Parathyroid adenoma (tissue), 2 donors: Measurements from ENCODE around the gene SUPT6H.

Source experiments
- H2AFZ ChIP-seq: fragments of 300-600 bp; sonication (generic); one replicate; pipeline ENCODE4 v1.7.0; 2017; ENCODE audit warnings: antibody characterized with exemption, mild to moderate bottlenecking
- H3K27ac ChIP-seq: fragments of 300-600 bp; sonication (generic); one replicate; pipeline ENCODE4 v1.7.0; 2017
- H3K27me3 ChIP-seq: fragments of 300-600 bp; sonication (generic); one replicate; pipeline ENCODE4 v1.7.0; 2017; ENCODE audit warnings: low read length; ENCODE audit not compliant: control insufficient read depth, insufficient read depth
- H3K36me3 ChIP-seq: fragments of 300-600 bp; sonication (generic); one replicate; pipeline ENCODE4 v1.7.0; 2017; ENCODE audit warnings: low read length; ENCODE audit not compliant: control insufficient read depth, insufficient read depth
- H3K4me1 ChIP-seq: fragments of 300-600 bp; sonication (generic); one replicate; pipeline ENCODE4 v1.7.0; 2017; ENCODE audit warnings: control low read depth
- H3K4me2 ChIP-seq: fragments of 300-600 bp; sonication (generic); one replicate; pipeline ENCODE4 v1.7.0; 2017; ENCODE audit warnings: low read length
- H3K4me3 ChIP-seq: fragments of 300-600 bp; sonication (generic); one replicate; pipeline ENCODE4 v1.7.0; 2017; ENCODE audit warnings: low read depth, low read length
- H3K79me2 ChIP-seq: fragments of 300-600 bp; sonication (generic); one replicate; pipeline ENCODE4 v1.7.0; 2017; ENCODE audit warnings: control low read depth
- H3K9ac ChIP-seq: fragments of 300-600 bp; sonication (generic); one replicate; pipeline ENCODE4 v1.7.0; 2017; ENCODE audit warnings: mild to moderate bottlenecking
- H3K9me3 ChIP-seq: fragments of 300-600 bp; sonication (generic); one replicate; pipeline ENCODE4 v1.7.0; 2017; ENCODE audit warnings: low read length; ENCODE audit not compliant: control insufficient read depth
- TF ChIP-seq, protein P1 (sequence below): fragments of 300-600 bp; sonication (generic); IDR thresholded peaks from one replicate; pipeline ENCODE4 v1.7.0; 2017; ENCODE audit warnings: antibody characterized with exemption, mild to moderate bottlenecking
- donor health status: primary hyperparathyroidism.

SUPT6H gene

DNA sequence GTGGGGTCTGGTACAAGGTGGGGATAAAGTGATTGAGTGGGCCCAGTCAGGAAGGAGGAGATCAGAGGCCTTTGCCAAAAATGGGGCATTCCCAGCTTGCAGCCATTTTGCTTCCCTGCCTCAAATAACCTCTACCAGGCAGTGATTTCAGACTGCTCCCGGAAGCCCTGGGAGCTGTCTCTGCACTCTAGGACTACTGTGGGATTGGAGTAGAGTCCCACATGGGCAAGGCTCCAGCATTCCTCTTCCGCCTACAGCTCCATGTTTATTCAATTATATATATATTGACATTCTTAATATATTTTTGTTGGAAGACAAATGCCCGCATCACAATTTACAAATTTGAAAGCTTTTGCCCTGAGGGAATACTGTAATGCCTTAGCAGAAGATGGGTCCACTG lies 13.5 kb downstream of the SUPT6H start:
- Histone ChIP-seq H3K27ac (no peak overlapping the region), H3K4me1 (peaks cover 13% of the 10 kb centered on the region), H3K4me3 (no peak overlapping the region), H3K79me2 (no peaks in the 10 kb centered on the region), H3K4me2 (no peak overlapping the region), H2AFZ (no peak overlapping the region), H3K9me3 (no peaks in the 10 kb centered on the region), H3K27me3 (no peaks in the 10 kb centered on the region), H3K9ac (no peak overlapping the region), H3K36me3 (no peaks in the 10 kb centered on the region)
- TF ChIP-seq, protein P1, sequence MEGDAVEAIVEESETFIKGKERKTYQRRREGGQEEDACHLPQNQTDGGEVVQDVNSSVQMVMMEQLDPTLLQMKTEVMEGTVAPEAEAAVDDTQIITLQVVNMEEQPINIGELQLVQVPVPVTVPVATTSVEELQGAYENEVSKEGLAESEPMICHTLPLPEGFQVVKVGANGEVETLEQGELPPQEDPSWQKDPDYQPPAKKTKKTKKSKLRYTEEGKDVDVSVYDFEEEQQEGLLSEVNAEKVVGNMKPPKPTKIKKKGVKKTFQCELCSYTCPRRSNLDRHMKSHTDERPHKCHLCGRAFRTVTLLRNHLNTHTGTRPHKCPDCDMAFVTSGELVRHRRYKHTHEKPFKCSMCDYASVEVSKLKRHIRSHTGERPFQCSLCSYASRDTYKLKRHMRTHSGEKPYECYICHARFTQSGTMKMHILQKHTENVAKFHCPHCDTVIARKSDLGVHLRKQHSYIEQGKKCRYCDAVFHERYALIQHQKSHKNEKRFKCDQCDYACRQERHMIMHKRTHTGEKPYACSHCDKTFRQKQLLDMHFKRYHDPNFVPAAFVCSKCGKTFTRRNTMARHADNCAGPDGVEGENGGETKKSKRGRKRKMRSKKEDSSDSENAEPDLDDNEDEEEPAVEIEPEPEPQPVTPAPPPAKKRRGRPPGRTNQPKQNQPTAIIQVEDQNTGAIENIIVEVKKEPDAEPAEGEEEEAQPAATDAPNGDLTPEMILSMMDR = no peak

DNA sequence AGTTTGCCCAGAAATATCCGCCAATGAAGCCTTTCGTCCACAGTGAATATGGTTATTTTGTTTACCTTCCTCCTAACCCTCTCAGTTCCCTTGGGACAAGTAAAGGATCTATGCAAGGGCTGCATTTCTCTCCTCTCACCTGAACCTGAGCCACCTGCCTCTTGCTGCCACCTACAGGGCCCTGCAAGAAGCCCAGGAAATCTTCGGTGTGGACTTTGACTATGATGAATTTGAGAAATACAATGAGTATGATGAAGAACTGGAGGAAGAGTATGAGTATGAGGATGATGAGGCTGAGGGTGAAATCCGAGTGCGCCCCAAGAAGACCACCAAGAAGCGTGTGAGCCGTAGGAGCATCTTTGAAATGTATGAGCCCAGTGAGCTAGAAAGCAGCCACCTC lies 14.0 kb downstream of the SUPT6H start:
- no peak overlapping the region for H3K4me3 ChIP-seq
- TF ChIP-seq, protein P1 = peak; percentile 36
- no peaks in the 10 kb centered on the region for H3K36me3 ChIP-seq

GRCh38 chr17:28682655-28683054 lies 20.6 kb downstream of the SUPT6H start:
- Histone ChIP-seq H3K27me3 (no peaks in the 10 kb centered on the region), H3K4me2 (no peak overlapping the region), H3K27ac (no peak overlapping the region), H3K4me3 (no peak overlapping the region), H3K9ac (no peak overlapping the region), H3K9me3 (no peaks in the 10 kb centered on the region), H2AFZ (no peak overlapping the region), H3K79me2 (no peaks in the 10 kb centered on the region), H3K36me3 (no peaks in the 10 kb centered on the region), H3K4me1 (peaks cover 13% of the 10 kb centered on the region)
- TF ChIP-seq, protein P1 = no peak

More for the DNA sequence above, 14.0 kb downstream of the SUPT6H start:
- no peak overlapping the region for H3K4me2 ChIP-seq
- no peak overlapping the region for H3K27ac ChIP-seq
- H3K9ac ChIP-seq = no peak overlapping the region
- H2AFZ ChIP-seq = no peak overlapping the region
- no peaks in the 10 kb centered on the region for H3K9me3 ChIP-seq
- H3K79me2 ChIP-seq = no peaks in the 10 kb centered on the region
- no peaks in the 10 kb centered on the region for H3K27me3 ChIP-seq
- peaks cover 13% of the 10 kb centered on the region for H3K4me1 ChIP-seq

DNA sequence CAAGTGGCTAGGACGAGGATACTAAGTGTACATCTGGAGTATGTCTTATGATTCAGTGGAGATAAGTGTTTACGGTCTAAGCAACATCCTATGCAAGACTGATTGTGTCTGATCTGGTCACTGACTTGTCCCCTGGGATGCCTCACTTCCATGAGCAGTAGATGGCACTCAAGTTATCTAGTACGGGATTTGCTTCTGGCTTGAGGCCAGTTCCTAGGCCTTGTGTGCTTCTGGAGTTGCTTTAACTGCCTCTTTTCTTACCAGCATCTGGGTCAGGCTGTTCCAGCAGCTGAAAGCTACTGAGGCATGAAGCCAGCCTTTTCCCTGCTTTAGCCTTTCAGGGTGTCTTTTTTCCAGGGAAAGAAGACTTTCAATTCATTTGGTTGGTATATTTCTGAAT lies 23.0 kb downstream of the SUPT6H start:
- Histone ChIP-seq H3K79me2 (peaks cover 2% of the 10 kb centered on the region), H3K27me3 (no peaks in the 10 kb centered on the region), H3K27ac (peak overlapping the region; percentile 12), H3K36me3 (no peaks in the 10 kb centered on the region), H3K9ac (no peak overlapping the region), H2AFZ (no peak overlapping the region), H3K4me3 (no peak overlapping the region), H3K9me3 (no peaks in the 10 kb centered on the region), H3K4me1 (no peaks in the 10 kb centered on the region), H3K4me2 (no peak overlapping the region)
- TF ChIP-seq, protein P1 = peak; percentile 64

DNA sequence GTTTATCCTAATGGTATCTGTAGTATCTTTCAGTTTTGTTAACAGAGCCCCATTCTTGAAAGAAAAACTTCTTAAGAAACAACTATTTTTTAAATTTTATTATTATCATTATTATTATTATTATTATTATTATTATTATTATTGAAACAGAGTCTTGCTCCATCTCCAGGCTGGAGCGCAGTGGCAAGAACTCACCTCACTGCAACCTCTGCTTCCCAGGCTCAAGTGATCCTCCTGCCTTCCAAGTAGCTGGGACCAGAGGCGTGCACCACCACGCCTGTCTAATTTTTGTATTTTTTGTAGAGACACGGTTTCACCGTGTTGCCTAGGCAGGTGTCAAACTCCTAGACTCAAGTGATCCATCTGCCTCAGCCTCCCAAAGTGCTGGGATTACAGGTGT lies 23.4 kb downstream of the SUPT6H start:
- Histone ChIP-seq H3K27me3 (no peaks in the 10 kb centered on the region), H3K79me2 (peaks cover 3% of the 10 kb centered on the region), H3K4me2 (no peak overlapping the region), H3K4me1 (no peaks in the 10 kb centered on the region), H3K9ac (no peak overlapping the region), H3K9me3 (no peaks in the 10 kb centered on the region), H3K36me3 (no peaks in the 10 kb centered on the region), H3K4me3 (no peak overlapping the region), H2AFZ (no peak overlapping the region), H3K27ac (no peak overlapping the region)
- TF ChIP-seq, protein P1 = no peak
